Ascending aorta (tissue), 2 donors: ENCODE measurements around the gene CCDC12. TPM values are rescaled to one million over a fixed set of nuclear protein-coding genes. Genes with fewer than 3 reads are reported as not detected.

ENCODE experiments used
- DNase-seq, 2 donors: peaks; one replicate each; pipeline ENCODE4 v3.0.0-alpha.2; 2019; ENCODE audit warnings: low spot score in 2 of 2
- H3K27ac ChIP-seq, 2 donors: fragments of 200-600 bp; sonication (generic); one replicate each; pipeline ENCODE4 v1.5.1; 2016 to 2017; ENCODE audit warnings: mild to moderate bottlenecking in 1 of 2
- H3K27me3 ChIP-seq: fragments of 200-600 bp; sonication (generic); one replicate; pipeline ENCODE4 v1.5.1; 2017
- H3K36me3 ChIP-seq, 2 donors: fragments of 200-600 bp; sonication (generic); one replicate each; pipeline ENCODE4 v1.5.1; 2016
- H3K4me1 ChIP-seq, 2 donors: fragments of 200-600 bp; sonication (generic); one replicate each; pipeline ENCODE4 v1.5.1; 2016 to 2017; ENCODE audit warnings: mild to moderate bottlenecking in 1 of 2
- H3K4me3 ChIP-seq, 2 donors: fragments of 200-600 bp; sonication (generic); one replicate each; pipeline ENCODE4 v1.5.1; 2016 to 2017; ENCODE audit warnings: mild to moderate bottlenecking in 1 of 2
- H3K9me3 ChIP-seq, 2 donors: fragments of 200-600 bp; sonication (generic); one replicate each; pipeline ENCODE4 v1.5.1; 2016
- CTCF ChIP-seq, 3 experiments: fragments of 200-600 bp in 2 of 3; fragments of 450-650 bp in 1 of 3; sonication (generic) in 2 of 3; IDR thresholded peaks; one replicate each; pipeline ENCODE4 v1.5.1; 2016 to 2019; ENCODE audit warnings: antibody characterized with exemption in 3 of 3, mild to moderate bottlenecking in 1 of 3, moderate library complexity in 1 of 3
- intact Hi-C: fragments of 100-400 bp; cut with DNase I; formaldehyde crosslinking; loops from one replicate; pipeline ENCODE4 v1.15.1; 2023
- total RNA-seq: library from RNA; depleted of rRNA; stranded (reverse); fragments of >200 nt; gene quantifications from one replicate; pipeline ENCODE4 v1.1.0, GENCODE V29; 2016

Gene CCDC12
- total RNA-seq, 1 donor from 2014 or later = 34.3 TPM

- Histone ChIP-seq H3K4me1 (peaks cover 16 to 31% of the 10 kb centered on the region in 2 donors), H3K4me3 (no peak overlapping the region), H3K27me3 (no peaks in the 10 kb centered on the region), H3K36me3 (no peaks in the 10 kb centered on the region), H3K27ac (peak overlapping the region; percentile 54 to 75), H3K9me3 (no peaks in the 10 kb centered on the region)
- TF ChIP-seq CTCF (IDR thresholded peaks at IDR 0.05) = no peak
- DNase-seq = no peak
- intact Hi-C loops = no loop called here
Measured at GRCh38 chr3:46948830-46949671, 27.5 kb downstream of the CCDC12 start.

DNA sequence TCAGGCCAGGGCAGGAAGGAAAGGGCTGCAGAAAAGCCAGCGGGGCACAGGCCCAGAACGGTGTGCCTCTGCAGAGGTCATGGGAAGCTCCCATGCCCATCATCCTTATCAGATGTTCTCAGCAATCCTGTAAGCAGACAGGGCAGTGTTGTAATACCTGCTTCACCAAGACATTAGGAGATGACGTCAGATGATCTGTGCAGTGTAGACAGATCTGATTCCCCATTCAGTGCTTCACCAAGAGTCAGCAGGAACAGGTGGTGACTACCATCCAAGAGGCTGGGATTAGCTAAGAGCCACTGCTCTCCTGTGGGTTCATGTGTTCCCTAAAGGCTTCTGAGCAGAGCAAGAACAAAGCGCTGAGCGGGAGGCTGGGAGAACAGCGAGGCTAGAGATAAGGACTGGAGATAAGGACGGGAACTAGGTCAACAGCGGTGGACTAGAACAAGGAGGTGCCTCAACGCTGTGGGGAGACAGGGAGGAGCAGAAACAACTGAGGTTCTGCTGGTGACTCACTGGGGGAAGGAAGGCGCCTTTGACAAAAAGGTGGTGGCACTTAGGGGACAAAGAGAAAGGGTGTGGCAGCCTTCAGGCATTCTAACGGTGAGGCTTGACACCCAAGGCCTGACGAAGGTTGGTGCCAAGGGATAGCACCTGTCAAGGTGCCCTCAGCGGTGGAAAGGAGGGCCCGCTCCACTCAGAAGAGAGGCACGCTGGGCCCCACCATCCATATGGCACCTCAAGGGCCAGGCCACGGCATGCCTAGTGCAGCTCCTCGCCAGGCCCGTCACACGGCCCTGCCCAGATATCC lies 28.4 kb downstream of the CCDC12 start:
- no peaks in the 10 kb centered on the region for H3K9me3 ChIP-seq
- H3K36me3 ChIP-seq = no peaks in the 10 kb centered on the region
- intact Hi-C loops = no loop called here
- no peaks in the 10 kb centered on the region for H3K27me3 ChIP-seq
- H3K27ac ChIP-seq = peak overlapping the region; percentile 54 to 75
- peaks cover 16 to 31% of the 10 kb centered on the region in 2 donors for H3K4me1 ChIP-seq
- no peak for TF ChIP-seq CTCF (IDR thresholded peaks at IDR 0.05)
- DNase-seq = no peak
- H3K4me3 ChIP-seq = no peak overlapping the region

GRCh38 chr3:46947546-46947901 lies 29.0 kb downstream of the CCDC12 start:
- DNase-seq = no peak
- no peak for TF ChIP-seq CTCF (IDR thresholded peaks at IDR 0.05)
- peaks cover 16 to 31% of the 10 kb centered on the region in 2 donors for H3K4me1 ChIP-seq
- no peaks in the 10 kb centered on the region for H3K9me3 ChIP-seq
- no peaks in the 10 kb centered on the region for H3K27me3 ChIP-seq
- H3K36me3 ChIP-seq = peaks cover 0 to under 1% of the 10 kb centered on the region in 2 donors
- H3K4me3 ChIP-seq = no peak overlapping the region
- peak overlapping the region; percentile 69 to 75 for H3K27ac ChIP-seq
- intact Hi-C loops = no loop called here

- DNase-seq = peak in 1 of 2 donors; percentile 76
- Histone ChIP-seq H3K36me3 (peaks cover 0 to 6% of the 10 kb centered on the region in 2 donors), H3K9me3 (no peaks in the 10 kb centered on the region), H3K4me1 (peaks cover 16 to 31% of the 10 kb centered on the region in 2 donors), H3K4me3 (no peak overlapping the region), H3K27ac (peak overlapping the region; percentile 69 to 75), H3K27me3 (no peaks in the 10 kb centered on the region)
- TF ChIP-seq CTCF (IDR thresholded peaks at IDR 0.05) = no peak
- intact Hi-C loops = no loop called here
Measured at GRCh38 chr3:46946856-46947545, 29.5 kb downstream of the CCDC12 start.

- Histone ChIP-seq H3K4me3 (no peak overlapping the region), H3K36me3 (peaks cover 0 to 7% of the 10 kb centered on the region in 2 donors), H3K4me1 (peaks cover 16 to 31% of the 10 kb centered on the region in 2 donors), H3K27me3 (no peaks in the 10 kb centered on the region), H3K27ac (peak overlapping the region; percentile 69 to 75), H3K9me3 (no peaks in the 10 kb centered on the region)
- no peak for DNase-seq
- intact Hi-C loops = no loop called here
- TF ChIP-seq CTCF (IDR thresholded peaks at IDR 0.05) = no peak
Measured at GRCh38 chr3:46946416-46946815, 30.1 kb downstream of the CCDC12 start.
